Amygdala (tissue), 56 donors: ENCODE results near the gene FUT3.

ENCODE experiments used
- DNase-seq, 56 donors: peaks; one replicate each; lab custom pipeline; 2025; lab: John Stamatoyannopoulos, UW

Gene FUT3

DNA sequence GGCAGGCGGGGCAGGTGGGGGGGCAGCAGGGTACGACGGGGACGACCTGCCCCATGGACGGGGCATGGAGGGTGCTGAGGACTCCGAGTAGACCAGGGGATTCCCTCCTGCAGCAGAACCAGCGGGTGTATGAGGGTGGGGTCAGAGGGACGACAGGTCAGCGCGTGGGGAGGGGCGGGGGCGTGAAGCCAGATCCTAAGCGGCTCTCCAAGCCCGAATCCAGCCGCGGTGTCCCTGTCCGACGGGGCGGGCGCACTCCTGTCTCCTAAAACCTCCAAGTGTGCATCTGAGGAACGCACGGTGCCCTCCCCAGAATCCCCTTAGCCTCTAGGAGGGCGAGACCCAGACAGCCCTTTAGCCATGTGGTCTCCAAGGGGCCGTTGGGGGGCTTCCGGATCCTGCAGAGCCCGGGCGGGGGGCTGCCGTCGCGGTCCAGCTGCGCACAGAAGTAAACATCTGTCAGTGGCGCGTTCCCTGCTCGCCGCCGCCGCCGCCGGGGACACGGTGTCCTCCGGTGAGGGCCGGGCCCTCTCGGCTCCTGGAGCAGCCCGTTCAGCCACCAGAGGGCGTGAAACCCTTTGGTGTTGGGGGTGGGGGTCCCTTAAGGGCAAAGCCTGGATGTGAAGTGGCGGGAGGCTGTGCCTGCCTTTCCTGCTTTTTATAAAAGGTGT is 45.7 kb downstream of the FUT3 start:
- peak in 3 of 56 donors; percentile 4 to 13 (median 5) for DNase-seq

DNA sequence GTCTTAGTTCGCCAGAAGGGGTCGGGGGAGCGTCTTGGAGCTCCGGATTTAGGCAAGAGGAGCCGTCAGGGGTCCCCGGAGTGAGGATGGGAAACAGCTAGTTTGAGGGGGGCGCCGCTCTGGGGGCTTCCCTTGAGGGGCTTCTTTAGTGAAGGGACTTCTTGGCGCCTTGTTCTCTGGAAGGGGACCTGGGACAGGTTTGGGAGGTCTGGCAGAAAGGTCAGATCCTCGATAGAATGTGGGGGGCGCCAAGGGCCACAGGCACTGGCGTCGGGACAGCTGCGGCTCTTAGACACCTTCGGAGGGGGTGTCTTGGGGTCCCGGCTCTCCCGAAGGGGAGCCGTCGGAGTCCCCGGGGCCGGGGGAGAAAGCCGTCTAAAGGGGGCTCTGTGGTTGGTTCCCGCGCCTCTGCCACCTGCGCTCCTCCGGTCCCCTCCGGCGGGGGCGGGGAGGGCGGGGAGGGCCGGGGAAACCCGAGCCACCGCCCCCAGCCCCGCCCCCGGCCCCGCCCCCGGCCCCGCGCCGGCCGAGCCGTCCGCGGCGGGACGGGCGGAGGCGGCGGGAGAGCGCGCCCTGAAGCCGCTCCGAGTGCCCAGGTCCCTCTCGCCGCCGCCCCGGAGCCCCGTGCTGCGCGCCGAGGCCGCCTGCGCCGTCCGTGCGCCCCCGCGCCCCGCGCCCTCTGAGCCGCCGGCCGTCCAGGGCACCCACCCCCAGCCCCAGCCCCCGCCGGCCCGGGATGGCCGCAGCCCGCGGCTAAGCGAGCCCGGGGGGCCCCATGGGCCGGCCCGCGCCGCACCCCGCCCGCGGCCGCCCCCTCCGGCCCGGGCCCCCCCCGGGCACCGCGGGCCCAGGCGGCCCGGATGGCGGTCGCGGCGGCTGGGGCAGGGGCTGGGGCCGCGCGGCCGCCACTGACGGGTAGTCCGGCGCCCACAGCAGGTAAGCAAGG is 46.5 kb downstream of the FUT3 start, which contains the start of gene NRTN:
Gene NRTN (plus strand): TSS at position 552 of the 946 bp plus-strand sequence. CDS start 19,099 bp downstream, outside the sequence.
- DNase-seq: no peak

DNA sequence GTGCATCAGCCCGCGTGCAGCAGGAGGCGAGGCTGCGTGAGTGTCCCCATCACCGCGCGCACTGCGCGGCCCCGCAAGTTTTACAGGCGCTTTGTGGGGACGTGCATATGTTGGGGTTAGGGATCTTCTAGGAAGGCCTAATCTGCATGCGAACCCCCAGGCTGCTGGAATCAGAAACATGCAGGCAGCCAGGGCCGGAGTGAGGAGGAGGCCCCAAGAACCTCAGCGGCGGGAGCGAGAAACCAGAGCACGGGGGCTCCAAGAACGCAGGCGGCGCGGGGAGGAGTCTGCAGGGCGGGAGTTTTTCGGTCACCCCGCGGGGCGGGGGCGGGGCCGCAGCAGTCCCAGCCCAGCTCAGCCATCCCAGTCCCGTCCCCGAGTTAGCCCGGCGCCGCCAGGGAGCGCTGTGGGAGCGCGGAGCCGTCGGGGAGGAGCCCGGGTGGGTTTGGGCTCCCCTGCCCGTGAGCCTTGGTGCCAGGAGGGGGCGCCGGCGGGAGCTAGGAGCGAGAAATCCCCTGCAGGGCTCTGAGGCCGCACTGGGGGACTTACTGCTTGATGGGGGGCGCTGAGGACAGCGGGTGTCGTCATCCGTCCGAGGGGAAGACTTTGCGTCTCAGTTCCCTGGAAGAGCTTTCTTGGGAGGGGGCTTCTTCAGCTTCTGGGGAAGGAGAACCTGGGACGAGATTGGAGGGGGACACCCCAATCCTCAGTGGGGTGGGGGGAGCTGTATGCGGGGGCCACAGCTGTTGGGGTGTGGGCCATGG is 47.3 kb downstream of the FUT3 start:
- DNase-seq: peak in 32 of 56 donors; percentile 5 to 62 (median 28)

DNA sequence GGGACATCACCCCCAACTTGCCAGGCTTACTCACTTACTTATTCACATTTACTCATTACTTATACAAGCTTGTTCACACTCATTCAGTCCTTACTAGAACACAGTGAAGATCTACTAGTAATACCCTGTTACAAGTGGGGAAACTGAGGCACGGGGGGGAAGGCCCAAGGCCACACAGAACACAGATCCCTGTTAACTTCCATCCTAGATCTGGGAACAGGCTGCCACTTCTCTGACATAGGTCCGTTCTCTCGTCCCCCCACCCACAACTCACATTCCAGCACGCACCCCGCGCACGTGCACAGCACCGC is 47.9 kb downstream of the FUT3 start:
- DNase-seq: no peak

DNA sequence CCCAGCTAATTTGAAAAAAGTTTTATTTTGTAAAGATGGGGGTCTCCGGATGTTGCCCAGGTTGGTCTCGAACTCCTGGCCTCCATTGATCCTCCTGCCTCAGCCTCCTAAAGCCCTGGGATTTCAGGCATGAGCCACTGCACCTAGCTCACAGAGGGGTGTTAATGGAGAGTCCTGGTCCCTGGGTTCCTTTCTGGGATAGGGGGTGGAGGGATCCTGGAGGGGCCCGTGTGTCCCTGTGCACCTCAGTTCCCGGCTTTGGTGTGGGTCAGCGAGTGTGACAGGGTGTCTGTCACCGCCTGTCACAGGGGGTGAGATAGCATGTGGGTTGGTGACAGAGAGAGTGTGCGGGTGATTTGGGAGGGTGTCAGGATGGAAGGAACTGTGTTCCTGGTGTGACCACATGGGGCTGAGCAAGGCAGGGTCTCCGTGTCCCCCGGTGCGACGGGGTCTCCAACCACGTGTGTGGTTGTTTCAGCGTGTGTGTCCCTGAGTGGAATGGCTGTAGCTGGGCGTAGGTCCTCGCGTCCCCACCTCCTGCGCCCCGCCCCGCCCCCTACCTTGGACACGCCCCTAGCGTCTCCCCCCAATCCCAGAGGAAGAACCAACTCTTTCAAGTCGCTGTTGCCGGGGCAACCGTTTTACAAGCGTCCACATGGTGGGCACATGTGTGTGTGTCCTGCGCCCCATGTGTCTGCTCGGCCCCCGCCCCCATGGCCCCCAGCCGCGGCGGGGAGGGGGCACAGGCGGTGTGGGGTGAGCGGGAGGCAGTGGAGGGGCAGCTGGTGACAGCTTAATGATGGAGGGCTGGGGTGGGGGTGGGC is 49.2 kb downstream of the FUT3 start:
- peak in 5 of 56 donors; percentile 4 to 55 (median 26) for DNase-seq

DNA sequence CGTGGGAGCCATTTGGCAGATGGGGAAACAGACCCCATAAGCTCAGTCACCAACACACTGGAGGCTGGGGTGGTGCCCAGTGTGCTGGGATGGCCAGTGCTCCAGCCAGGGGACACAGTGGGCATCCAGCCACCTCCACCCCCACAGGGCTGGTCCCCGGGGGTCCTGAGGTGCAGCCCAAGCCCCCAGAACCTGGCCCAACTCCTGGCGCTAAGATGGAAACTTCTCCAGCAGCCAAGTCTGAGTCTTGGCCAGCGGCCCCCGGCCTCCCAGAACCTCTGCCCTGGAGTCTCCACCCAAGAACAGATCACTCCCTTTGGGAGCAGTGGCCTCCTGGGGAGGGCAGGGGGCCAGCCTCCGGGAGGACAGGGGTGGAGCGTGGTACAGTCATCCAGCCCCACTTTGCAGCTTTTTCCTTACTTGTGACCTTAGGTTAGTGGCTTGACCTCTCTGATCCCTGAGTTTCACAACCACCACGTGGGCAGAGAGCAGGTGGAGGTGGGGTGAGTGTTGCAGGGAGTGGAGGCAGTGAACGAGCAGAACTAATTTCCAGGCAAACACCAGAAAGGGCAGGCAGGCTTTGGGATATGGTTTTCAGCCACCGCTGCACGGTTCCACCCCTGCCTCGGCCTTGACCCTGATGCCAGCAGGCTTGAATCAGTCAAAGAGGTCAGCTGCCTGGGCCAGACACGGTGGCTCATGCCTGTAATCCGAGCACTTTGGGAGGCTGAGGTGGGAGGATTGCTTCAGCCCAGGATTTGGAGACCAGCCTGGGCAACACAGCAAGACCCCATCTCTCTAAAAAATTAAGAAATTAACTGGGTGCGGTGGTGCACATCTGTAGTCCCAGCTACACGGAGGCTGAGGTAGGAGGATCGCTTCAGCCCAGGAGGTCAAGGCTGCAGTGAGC is 50.6 kb downstream of the FUT3 start:
- DNase-seq: no peak

DNA sequence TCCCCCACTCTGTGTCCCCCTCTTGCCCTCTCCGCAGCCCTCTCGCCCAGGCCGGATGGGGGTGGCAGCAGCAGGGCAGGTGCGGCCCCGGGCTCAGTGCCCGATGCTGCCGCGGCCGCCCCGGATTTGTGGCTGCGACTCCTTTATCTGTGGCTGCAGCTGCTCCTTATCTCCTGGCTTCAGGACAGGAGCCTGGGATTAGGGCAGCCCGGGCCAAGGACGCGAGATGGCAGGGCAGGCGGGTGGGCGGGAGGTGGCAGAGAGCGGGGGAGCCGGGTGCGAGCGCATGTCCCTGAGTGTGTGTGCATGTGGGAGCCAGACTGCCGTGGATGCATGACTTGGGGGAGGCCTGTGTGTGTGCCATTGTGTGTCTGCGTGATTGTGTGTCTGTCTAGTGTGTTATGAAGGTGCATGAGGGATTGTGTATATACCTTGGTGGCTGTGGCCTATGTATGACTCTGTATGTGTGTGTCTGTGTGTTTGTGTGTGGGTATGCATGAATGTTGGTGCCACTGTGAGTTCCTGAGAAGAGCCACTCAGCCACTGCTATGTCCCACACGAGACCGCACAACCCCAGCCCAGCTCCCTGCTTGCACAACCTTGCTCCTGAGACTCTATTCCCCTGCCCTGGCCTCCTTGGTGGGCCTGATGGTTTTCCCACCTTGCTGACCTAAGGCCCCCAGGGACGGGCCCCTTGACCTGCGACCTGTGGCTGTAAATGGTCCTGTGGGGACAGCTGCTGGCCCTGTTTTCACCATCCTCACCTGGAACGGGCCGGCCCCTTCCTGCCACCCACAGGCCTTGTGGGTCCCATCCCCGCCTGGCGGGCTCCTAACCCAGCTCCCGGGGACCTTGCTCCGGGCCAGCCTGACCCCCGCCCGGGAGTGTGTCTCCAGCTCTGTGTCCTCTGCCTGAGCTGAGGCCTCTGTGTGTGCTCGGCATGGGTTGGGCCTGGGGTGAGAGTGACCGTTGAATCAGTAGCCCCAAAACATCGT is 51.7 kb downstream of the FUT3 start:
- no peak for DNase-seq

DNA sequence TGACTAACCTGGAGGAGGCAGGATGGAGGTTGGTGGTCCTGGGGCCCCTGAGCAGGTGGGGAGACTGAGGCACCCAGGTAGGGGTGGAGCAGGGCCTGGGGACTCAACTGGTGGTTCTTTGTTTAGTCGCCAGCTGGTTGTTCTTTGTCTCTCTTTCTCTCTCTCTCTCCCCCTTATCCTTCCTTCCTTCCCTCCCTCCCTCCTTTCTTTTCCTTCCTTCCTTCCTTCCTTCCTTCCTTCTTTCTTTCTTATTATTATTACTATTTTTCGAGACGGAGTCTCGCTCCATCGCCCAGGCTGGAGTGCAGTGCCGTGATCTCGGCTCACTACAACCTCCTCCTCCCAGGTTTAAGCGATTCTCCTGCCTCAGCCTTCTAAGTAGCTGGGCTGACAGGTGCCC is 53.0 kb downstream of the FUT3 start:
- DNase-seq: no peak

DNA sequence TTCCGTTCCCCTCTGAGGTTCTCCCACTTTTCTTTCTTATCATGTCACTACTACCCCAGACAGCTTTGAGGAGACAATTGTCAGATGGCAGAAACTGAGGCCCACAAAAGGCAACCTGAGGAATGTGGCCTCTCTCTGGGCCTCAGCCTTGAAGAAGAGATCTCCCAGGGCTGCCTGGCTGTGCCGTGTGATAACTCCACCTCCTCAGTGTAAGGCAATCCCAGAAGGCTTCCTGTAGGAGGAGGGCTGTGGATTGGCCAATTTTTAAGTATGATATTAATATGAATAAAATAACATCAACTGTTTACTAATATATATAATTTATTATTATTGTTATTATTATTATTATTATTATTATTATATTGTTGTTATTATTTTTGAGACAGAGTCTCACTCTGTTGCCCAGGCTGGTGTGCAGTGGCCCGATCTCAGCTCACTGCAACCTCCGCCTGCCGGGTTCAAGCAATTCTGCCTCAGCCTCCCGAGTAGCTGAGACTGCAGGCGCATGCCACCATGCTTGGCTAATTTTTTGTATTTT is 55.8 kb downstream of the FUT3 start:
- no peak for DNase-seq

DNA sequence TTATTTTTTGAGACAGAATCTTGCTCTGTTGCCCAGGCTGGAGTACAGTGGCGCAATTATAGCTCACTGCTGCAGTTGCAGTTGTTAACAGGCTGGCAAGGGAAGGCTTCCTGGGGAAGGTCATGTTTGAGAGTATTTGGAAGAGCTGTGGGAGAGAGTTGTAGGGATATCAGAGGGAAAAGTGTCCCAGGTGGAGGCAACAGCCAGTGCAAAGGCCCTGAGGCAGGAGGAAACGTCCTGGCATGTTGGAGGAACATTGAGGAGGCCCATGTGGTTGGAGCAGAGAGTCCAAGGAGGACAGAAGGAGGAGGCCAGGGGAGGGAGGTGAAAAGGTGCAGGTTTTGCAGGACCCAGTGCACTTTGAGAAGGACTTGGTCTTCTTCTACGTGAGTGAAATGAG is 58.1 kb downstream of the FUT3 start:
- DNase-seq: no peak
